ENCODE results near the gene STAT2. TPM values are rescaled to one million over a fixed set of nuclear protein-coding genes. Genes with fewer than 3 reads are reported as not detected.

The STAT2 gene
- total and polyA plus RNA-seq, 2 of the 4 experiments (the other 2 are of a cell fraction), result 99.3 to 182 TPM

GRCh38 chr12:56296295-56296694 is 63.6 kb downstream of the STAT2 start:
- intact Hi-C loops (cut with micrococcal nuclease) (no loop called here), dilution Hi-C loops (cut with HindIII; ENCODE audit: low sequenced_read_pairs, unreplicated experiment) (no loop called here), in situ Hi-C loops (cut with MboI; ENCODE audit: low sequenced_read_pairs) (no loop called here)
- Histone ChIP-seq H2AK9ac (replicated peaks; ENCODE audit: low read depth, low read length, poor library complexity) (no peak overlapping the region), H2AFZ (replicated peaks; ENCODE audit: low read length, poor library complexity) (no peak overlapping the region), H3K9me3 (ENCODE audit: control insufficient read depth, insufficient read depth, low read length) (no peaks in the 10 kb centered on the region), H3K4ac (ENCODE audit: low read depth, low read length) (no peak overlapping the region), H2AK5ac (ENCODE audit: low read depth, low read length) (no peak overlapping the region), H3K9me1 (ENCODE audit: insufficient read depth, low read length) (peaks cover 14% of the 10 kb centered on the region), H4K8ac (ENCODE audit: low read depth in 2 of 2, low read length in 2 of 2) (no peak overlapping the region), H4K91ac (ENCODE audit: insufficient read depth, low read depth, low read length) (no peak overlapping the region), H3K4me2 (ENCODE audit: low read depth, low read length) (no peak overlapping the region), H2BK5ac (ENCODE audit: low read depth, low read length, poor library complexity, severe bottlenecking) (no peak overlapping the region), H4K5ac (ENCODE audit: low read depth, low read length) (no peak overlapping the region), H2BK15ac (ENCODE audit: low read depth, low read length) (no peak overlapping the region), H3K14ac (replicated peaks; ENCODE audit: low read depth, low read length) (no peak overlapping the region), H3K4me1 (ENCODE audit: control insufficient read depth, insufficient read depth, low read length) (peaks cover 9% of the 10 kb centered on the region; the same call in 1 of the 2 replicates), H3K4me3 (ENCODE audit: insufficient read depth, low read depth, low read length) (no peak overlapping the region), H3K9ac (ENCODE audit: low read depth, low read length) (no peak overlapping the region), H2BK120ac (ENCODE audit: low read depth, low read length) (no peak overlapping the region), H3K23ac (ENCODE audit: low read depth, low read length) (no peak overlapping the region), H3K79me1 (ENCODE audit: low read depth in 1 of 2, low read length in 2 of 2) (peaks cover 26 to 72% of the 10 kb centered on the region in 2 experiments), H2BK20ac (ENCODE audit: low read depth, low read length) (no peak overlapping the region), H3K27me3 (ENCODE audit: control insufficient read depth, insufficient read depth, low read length) (no peaks in the 10 kb centered on the region), H3K18ac (ENCODE audit: low read depth, low read length) (no peak overlapping the region), H3K56ac (ENCODE audit: extremely low read depth, insufficient read depth, low read length) (no peak overlapping the region), H4K20me1 (ENCODE audit: insufficient read depth, low read length) (peaks cover 24% of the 10 kb centered on the region), H3K27ac (ENCODE audit: insufficient read depth, low read length) (no peak overlapping the region), H3K36me3 (ENCODE audit: control insufficient read depth, insufficient read depth, low read length) (peaks cover 14% of the 10 kb centered on the region)
- no TSS peak for BruUV-seq (replicated peaks)
- DNase-seq, result no peak
- CTCF ChIA-PET, result no interaction called here
- POLR2A ChIA-PET (ENCODE audit: unreplicated experiment), result no interaction called here
- no peak for ATAC-seq (ENCODE audit: low read depth)
- WGBS, 2 experiments (ENCODE audit: extremely low coverage in 2 of 2, insufficient read length in 1 of 2), result no CpG with 5 or more reads among the region's 5 CpGs
- TF ChIP-seq MAFK (IDR thresholded peaks at IDR 0.05; ENCODE audit: low read depth, low read length) (no peak), POLR2A (IDR thresholded peaks at IDR 0.05; ENCODE audit: low read depth, low read length) (no peak), RAD21 (IDR thresholded peaks at IDR 0.05; ENCODE audit: low read length) (no peak), BHLHE40 (IDR thresholded peaks at IDR 0.05; ENCODE audit: low read depth, low read length) (no peak), CEBPB (IDR thresholded peaks at IDR 0.05; ENCODE audit: low read depth, low read length) (no peak), CHD1 (IDR thresholded peaks at IDR 0.05; ENCODE audit: low read depth, low read length) (no peak), MAZ (IDR thresholded peaks at IDR 0.05; ENCODE audit: borderline replicate concordance, low read depth, low read length) (no peak), SMC3 (IDR thresholded peaks at IDR 0.05; ENCODE audit: low read depth, low read length) (no peak), MXI1 (IDR thresholded peaks at IDR 0.05; ENCODE audit: borderline replicate concordance, low read depth, low read length) (no peak), RCOR1 (IDR thresholded peaks at IDR 0.05; ENCODE audit: insufficient replicate concordance, low read length) (no peak), RFX5 (IDR thresholded peaks at IDR 0.05; ENCODE audit: low read depth, low read length) (no peak), FOS (IDR thresholded peaks at IDR 0.05; ENCODE audit: low read depth, low read length) (no peak)
- TF ChIP-seq, protein P1, sequence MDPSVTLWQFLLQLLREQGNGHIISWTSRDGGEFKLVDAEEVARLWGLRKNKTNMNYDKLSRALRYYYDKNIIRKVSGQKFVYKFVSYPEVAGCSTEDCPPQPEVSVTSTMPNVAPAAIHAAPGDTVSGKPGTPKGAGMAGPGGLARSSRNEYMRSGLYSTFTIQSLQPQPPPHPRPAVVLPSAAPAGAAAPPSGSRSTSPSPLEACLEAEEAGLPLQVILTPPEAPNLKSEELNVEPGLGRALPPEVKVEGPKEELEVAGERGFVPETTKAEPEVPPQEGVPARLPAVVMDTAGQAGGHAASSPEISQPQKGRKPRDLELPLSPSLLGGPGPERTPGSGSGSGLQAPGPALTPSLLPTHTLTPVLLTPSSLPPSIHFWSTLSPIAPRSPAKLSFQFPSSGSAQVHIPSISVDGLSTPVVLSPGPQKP (IDR thresholded peaks at IDR 0.05; ENCODE audit: borderline replicate concordance, low read depth, low read length), result no peak
- TF ChIP-seq, protein P2, sequence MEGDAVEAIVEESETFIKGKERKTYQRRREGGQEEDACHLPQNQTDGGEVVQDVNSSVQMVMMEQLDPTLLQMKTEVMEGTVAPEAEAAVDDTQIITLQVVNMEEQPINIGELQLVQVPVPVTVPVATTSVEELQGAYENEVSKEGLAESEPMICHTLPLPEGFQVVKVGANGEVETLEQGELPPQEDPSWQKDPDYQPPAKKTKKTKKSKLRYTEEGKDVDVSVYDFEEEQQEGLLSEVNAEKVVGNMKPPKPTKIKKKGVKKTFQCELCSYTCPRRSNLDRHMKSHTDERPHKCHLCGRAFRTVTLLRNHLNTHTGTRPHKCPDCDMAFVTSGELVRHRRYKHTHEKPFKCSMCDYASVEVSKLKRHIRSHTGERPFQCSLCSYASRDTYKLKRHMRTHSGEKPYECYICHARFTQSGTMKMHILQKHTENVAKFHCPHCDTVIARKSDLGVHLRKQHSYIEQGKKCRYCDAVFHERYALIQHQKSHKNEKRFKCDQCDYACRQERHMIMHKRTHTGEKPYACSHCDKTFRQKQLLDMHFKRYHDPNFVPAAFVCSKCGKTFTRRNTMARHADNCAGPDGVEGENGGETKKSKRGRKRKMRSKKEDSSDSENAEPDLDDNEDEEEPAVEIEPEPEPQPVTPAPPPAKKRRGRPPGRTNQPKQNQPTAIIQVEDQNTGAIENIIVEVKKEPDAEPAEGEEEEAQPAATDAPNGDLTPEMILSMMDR (conservative IDR thresholded peaks at IDR 0.05; ENCODE audit: low read depth, low read length), result no peak
- TF ChIP-seq, protein P3, sequence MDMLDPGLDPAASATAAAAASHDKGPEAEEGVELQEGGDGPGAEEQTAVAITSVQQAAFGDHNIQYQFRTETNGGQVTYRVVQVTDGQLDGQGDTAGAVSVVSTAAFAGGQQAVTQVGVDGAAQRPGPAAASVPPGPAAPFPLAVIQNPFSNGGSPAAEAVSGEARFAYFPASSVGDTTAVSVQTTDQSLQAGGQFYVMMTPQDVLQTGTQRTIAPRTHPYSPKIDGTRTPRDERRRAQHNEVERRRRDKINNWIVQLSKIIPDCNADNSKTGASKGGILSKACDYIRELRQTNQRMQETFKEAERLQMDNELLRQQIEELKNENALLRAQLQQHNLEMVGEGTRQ (IDR thresholded peaks at IDR 0.05; ENCODE audit: low read depth, low read length), result no peak

Data from IMR-90 (cell line).